Peyer's patch (tissue), 4 donors: Measurements from ENCODE around the gene CD302.

Experiments used
- POLR2A ChIP-seq, 2 donors: fragments of 450-650 bp; IDR thresholded peaks; one replicate each; pipeline ENCODE4 v1.5.1; 2017; ENCODE audit warnings: antibody characterized with exemption in 2 of 2, mild to moderate bottlenecking in 2 of 2, moderate library complexity in 2 of 2
- TF ChIP-seq, protein P1 (sequence below), 6 experiments: fragments of 450-650 bp in 4 of 6; fragments of 200-600 bp in 2 of 6; sonication (generic) in 1 of 6; IDR thresholded peaks; one replicate each; pipeline ENCODE4 v1.5.1; 2017 to 2019; ENCODE audit warnings: antibody characterized with exemption in 6 of 6, mild to moderate bottlenecking in 3 of 6, moderate library complexity in 1 of 6

DNA sequence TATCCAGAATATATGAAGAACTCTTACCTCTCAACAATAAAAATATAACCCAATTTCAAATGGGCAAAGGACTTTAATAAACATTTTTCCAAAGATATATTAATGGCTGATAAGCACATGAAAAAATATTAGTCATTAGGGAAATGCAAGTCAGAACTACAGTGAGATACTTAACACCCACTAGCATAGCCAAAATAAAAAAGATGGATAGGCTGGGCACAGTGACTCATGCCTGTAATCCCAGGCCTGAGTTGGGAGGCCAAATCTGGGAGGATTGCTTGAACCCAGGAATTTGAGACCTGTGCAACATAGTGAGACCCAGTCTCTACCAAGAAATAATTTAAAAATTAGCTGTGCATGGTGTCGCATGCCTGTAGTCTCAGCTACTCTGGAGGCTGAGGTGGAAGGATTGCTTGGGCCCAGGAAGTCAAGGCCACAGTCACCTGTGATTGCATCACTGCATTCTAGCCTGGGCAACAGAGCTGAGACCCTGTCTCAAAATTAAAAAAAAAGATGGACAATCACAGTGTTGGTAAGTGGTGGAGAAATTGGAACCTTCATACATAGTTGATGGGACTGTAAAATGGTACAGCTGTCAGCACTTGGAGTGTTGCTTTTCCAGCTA, 60.6 kb downstream of the CD302 start:
- TF ChIP-seq, protein P1, sequence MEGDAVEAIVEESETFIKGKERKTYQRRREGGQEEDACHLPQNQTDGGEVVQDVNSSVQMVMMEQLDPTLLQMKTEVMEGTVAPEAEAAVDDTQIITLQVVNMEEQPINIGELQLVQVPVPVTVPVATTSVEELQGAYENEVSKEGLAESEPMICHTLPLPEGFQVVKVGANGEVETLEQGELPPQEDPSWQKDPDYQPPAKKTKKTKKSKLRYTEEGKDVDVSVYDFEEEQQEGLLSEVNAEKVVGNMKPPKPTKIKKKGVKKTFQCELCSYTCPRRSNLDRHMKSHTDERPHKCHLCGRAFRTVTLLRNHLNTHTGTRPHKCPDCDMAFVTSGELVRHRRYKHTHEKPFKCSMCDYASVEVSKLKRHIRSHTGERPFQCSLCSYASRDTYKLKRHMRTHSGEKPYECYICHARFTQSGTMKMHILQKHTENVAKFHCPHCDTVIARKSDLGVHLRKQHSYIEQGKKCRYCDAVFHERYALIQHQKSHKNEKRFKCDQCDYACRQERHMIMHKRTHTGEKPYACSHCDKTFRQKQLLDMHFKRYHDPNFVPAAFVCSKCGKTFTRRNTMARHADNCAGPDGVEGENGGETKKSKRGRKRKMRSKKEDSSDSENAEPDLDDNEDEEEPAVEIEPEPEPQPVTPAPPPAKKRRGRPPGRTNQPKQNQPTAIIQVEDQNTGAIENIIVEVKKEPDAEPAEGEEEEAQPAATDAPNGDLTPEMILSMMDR (IDR thresholded peaks at IDR 0.05) = no peak
- no peak for TF ChIP-seq POLR2A (IDR thresholded peaks at IDR 0.05)
